AG04449 (cell line): Measurements from ENCODE around the gene TMEM163.
"Not testable (repeated sequence)": the region's sequence is repeated elsewhere in the genome, so short reads cannot be mapped to it uniquely, and the experiment has no call there.

ENCODE experiments used
- CTCF ChIA-PET: fragments of 350-600 bp; formaldehyde crosslinking; extraction: SDS; loops from one replicate; lab custom pipeline; 2021; ENCODE audit warnings: antibody characterized with exemption; lab: Yijun Ruan, JAX
- POLR2A ChIA-PET: fragments of 400-600, 350-600 bp; formaldehyde crosslinking; extraction: SDS; loops from one replicate; lab custom pipeline; 2020; ENCODE audit warnings: antibody characterized with exemption, inconsistent platforms; lab: Yijun Ruan, JAX
- DNase-seq: peaks from one replicate; pipeline ENCODE4 v3.0.0-alpha.2; 2010; ENCODE audit warnings: low read depth, low spot score
- H3K4me3 ChIP-seq: 2 replicates; pipeline ENCODE4 v1.5.1; 2011; ENCODE audit warnings: low read depth, mild to moderate bottlenecking, control low read depth, low read length
- CTCF ChIP-seq: IDR thresholded peaks from one replicate; pipeline ENCODE4 v1.5.1; 2011; ENCODE audit warnings: mild to moderate bottlenecking, moderate library complexity, low read length, control low read depth, inconsistent platforms; ENCODE audit not compliant: insufficient read depth; ENCODE audit errors: missing control alignments

Gene TMEM163

GRCh38 chr2:134572314-134573084, 146.3 kb downstream of the TMEM163 start:
- TF ChIP-seq CTCF: no peak
- no peak overlapping the region for H3K4me3 ChIP-seq
- CTCF ChIA-PET: no interaction called here
- DNase-seq: no peak
- POLR2A ChIA-PET: no interaction called here

- no peak overlapping the region for H3K4me3 ChIP-seq
- no peak for TF ChIP-seq CTCF
- ChIA-PET POLR2A (no interaction called here), CTCF (no interaction called here)
- DNase-seq: no peak
Observed at GRCh38 chr2:134570676-134571075, 148.1 kb downstream of the TMEM163 start.

GRCh38 chr2:134568413-134568812, 150.4 kb downstream of the TMEM163 start:
- CTCF ChIA-PET: no interaction called here
- TF ChIP-seq CTCF: no peak
- no peak for DNase-seq
- H3K4me3 ChIP-seq: no peak overlapping the region
- POLR2A ChIA-PET: no interaction called here

GRCh38 chr2:134567666-134568065, 151.1 kb downstream of the TMEM163 start:
- CTCF ChIA-PET: no interaction called here

GRCh38 chr2:134564955-134565354, 153.8 kb downstream of the TMEM163 start:
- POLR2A ChIA-PET, CTCF ChIA-PET, H3K4me3 ChIP-seq, DNase-seq: not testable (repeated sequence)

More at GRCh38 chr2:134567666-134568065, 151.1 kb downstream of the TMEM163 start:
- POLR2A ChIA-PET: no interaction called here
- H3K4me3 ChIP-seq: no peak overlapping the region
- DNase-seq: no peak
- TF ChIP-seq CTCF: no peak

- ChIA-PET POLR2A (no interaction called here), CTCF (no interaction called here)
- no peak for DNase-seq
- no peak overlapping the region for H3K4me3 ChIP-seq
- no peak for TF ChIP-seq CTCF
Observed at GRCh38 chr2:134564549-134564948, 154.3 kb downstream of the TMEM163 start.
